ENCODE data around the gene AP2S1.
"Not testable (repeated sequence)": the region's sequence is repeated elsewhere in the genome, so short reads cannot be mapped to it uniquely, and the experiment has no call there.

The AP2S1 gene

DNA sequence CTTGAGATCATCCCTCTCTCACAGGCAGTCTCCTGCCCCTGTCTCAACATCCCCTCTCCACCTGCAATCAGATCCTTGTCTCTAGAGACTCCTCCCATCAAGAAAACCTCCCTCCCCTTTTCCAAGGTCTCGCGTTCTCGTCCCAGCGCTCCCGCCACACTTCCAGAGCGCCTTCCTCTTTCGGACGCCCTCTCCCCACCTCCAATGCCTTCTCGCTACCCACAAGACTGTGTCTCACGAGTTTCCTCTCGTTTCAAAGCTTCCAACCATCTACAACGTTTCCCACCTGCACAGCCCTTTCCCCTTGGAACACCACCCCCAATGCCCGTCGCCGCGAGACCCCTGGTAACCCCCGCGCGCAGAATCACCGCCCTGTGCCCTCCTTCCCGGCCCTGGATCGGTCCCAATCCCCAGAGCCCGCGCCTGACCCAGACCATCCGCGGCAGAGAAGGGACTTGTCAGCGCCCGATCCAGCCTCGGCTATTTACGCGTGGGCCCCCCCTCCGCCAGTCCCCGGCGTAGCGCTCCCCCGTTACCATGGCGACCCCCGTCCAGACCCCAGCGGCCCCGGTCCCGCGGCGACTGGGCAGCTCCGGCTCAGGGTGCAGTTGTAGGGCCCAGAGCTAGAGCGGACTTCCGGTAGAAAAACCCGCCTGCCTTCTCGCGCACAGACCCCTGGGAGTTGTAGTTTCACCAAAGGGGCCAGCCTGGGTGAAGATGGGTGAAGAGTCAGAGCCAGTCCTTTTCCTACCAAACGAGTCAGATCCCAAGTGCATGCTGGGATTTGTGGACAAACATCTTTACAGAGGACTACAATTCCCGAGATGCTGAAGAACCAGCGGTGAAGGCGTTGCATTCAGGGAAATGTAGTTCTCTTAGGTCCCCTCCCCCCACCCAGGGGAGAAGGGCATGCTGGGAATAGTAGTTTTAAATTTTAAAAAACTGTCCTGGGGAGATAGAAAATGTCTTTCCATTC, at the start of gene AP2S1:
AP2S1 (minus strand) TSS at position 619 of the 976 bp plus-strand sequence; CDS start at position 539, 80 bp downstream.
- H3K27me3 Mint-ChIP-seq (ENCODE audit: low read depth), result peaks cover 3% of the 10 kb centered on the region
- H3K36me3 Mint-ChIP-seq (ENCODE audit: low read depth), result peaks cover 11% of the 10 kb centered on the region
- peak within 1 kb of the TSS; percentile 86 for H3K27ac Mint-ChIP-seq
- peak; percentile 95 for DNase-seq (ENCODE audit: low spot score)
- H3K9me3 Mint-ChIP-seq, result no peaks in the 10 kb centered on the region
- peak within 1 kb of the TSS; percentile 97 for H3K4me3 Mint-ChIP-seq
- peaks cover 20% of the 10 kb centered on the region for H3K4me1 Mint-ChIP-seq (ENCODE audit: low read depth)

GRCh38 chr19:46900341-46900740, 49.7 kb upstream of the AP2S1 start:
- peaks cover 20% of the 10 kb centered on the region for H3K4me1 Mint-ChIP-seq (ENCODE audit: low read depth)
- H3K9me3 Mint-ChIP-seq, result no peaks in the 10 kb centered on the region
- DNase-seq (ENCODE audit: low spot score), result no peak
- H3K27ac Mint-ChIP-seq, result no peak overlapping the region
- peaks cover 2% of the 10 kb centered on the region for H3K36me3 Mint-ChIP-seq (ENCODE audit: low read depth)
- no peaks in the 10 kb centered on the region for H3K27me3 Mint-ChIP-seq (ENCODE audit: low read depth)
- H3K4me3 Mint-ChIP-seq, result no peak overlapping the region

DNA sequence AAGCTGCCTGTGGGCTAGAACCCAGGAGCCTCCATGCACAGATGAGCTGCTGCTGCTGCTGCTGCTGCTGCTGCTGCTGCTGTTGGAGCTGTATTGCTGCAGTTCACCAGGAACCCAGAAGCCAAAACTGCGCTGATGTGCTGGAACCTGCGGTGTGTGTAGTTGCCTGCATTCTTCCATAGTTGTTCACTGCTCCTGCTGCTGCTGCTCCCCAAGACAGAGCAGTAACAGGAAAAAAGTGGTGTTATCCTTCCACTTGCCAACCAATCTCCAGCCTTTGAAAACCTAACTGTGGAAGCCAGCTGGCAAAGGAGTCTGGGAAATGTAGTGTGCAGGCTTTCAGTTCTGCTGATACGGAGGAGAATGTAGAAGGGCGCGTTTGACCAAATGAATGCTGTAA, 48.1 kb upstream of the AP2S1 start:
- Mint-ChIP-seq H3K27me3 (ENCODE audit: low read depth) (no peaks in the 10 kb centered on the region), H3K9me3 (no peaks in the 10 kb centered on the region), H3K4me3 (no peak overlapping the region), H3K36me3 (ENCODE audit: low read depth) (peaks cover 2% of the 10 kb centered on the region), H3K4me1 (ENCODE audit: low read depth) (peaks cover 14% of the 10 kb centered on the region), H3K27ac (no peak overlapping the region)
- no peak for DNase-seq (ENCODE audit: low spot score)

DNA sequence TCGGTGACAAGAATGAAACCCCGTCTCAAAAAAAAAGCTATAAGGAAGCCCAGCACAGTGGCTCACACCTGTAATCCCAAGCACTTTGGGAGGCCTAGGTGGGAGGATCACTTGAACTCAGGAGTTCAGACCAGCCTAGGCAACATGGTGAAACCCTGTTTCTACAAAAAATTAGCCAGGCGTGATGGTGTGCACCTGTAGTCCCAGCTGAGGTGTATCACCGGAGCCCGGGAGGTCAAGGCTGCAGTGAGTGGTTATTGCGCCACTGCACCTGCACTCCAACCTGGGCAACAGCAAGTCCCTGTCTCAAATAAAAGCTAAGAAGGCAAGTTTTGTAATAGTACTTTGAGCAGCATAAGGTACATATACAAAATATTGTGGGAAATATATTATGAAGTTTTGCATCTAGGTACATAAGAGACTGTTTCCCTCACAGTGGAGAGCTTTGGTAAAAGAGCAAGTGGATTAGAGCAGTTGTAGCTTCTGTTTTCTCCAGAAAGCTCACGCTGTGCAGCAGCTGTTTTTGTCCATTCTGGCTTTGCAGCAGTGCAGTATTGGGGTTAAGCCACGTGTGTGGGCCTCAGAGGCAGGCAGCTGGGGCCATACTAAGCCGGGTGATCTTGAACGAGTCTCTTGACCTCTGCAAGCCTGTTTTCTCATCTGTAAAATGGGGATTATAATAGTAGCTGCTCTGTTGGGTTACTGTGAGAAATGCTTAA, 45.6 kb upstream of the AP2S1 start:
- DNase-seq (ENCODE audit: low spot score), result no peak
- Mint-ChIP-seq H3K9me3 (no peaks in the 10 kb centered on the region), H3K27me3 (ENCODE audit: low read depth) (no peaks in the 10 kb centered on the region), H3K27ac (no peak overlapping the region), H3K4me1 (ENCODE audit: low read depth) (peaks cover 10% of the 10 kb centered on the region), H3K4me3 (no peak overlapping the region), H3K36me3 (ENCODE audit: low read depth) (peaks cover 2% of the 10 kb centered on the region)

GRCh38 chr19:46892252-46893179, 41.9 kb upstream of the AP2S1 start:
- H3K36me3 Mint-ChIP-seq (ENCODE audit: low read depth), result peaks cover 3% of the 10 kb centered on the region
- H3K4me3 Mint-ChIP-seq, result no peak overlapping the region
- H3K27me3 Mint-ChIP-seq (ENCODE audit: low read depth), result no peaks in the 10 kb centered on the region
- H3K9me3 Mint-ChIP-seq, result no peaks in the 10 kb centered on the region
- H3K4me1 Mint-ChIP-seq (ENCODE audit: low read depth), result peaks cover 14% of the 10 kb centered on the region
- no peak overlapping the region for H3K27ac Mint-ChIP-seq
- DNase-seq (ENCODE audit: low spot score), result no peak

DNA sequence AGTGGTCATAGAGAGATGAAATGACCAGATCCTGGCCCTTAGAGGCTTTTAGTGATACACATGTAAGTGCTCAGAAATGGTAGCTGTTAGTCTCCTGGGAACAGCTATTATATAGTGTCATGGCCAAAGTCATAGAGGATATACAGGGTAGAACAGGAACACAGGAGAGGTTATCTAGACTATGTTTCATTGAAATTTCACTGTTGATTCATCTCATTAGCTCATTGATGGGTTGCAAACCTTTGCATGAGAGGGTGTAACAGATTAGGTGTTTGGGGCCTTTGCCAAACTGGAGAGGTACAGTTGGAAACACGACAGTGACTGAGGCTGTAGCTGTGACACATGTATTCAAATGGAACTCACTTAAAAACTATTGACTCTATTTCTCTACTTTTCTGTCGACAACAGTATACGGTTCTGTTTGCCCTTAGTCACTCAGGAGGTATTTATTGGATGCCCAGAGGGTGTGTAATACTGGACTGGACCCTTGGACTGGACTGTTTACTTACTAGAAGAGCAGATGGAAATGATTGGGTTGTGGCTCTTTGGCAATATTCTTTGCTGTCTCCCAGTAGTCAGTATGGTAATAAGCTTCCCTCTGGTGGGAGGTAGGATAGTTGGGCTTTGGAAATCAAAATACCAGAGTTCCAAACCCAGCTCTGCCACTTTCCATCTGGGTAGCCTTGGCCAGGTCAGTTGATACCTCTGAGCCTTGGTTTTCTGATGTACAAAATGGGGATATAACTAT, 40.0 kb upstream of the AP2S1 start:
- H3K27ac Mint-ChIP-seq, result no peak overlapping the region
- H3K4me3 Mint-ChIP-seq, result no peak overlapping the region
- H3K4me1 Mint-ChIP-seq (ENCODE audit: low read depth), result peaks cover 18% of the 10 kb centered on the region

DNA sequence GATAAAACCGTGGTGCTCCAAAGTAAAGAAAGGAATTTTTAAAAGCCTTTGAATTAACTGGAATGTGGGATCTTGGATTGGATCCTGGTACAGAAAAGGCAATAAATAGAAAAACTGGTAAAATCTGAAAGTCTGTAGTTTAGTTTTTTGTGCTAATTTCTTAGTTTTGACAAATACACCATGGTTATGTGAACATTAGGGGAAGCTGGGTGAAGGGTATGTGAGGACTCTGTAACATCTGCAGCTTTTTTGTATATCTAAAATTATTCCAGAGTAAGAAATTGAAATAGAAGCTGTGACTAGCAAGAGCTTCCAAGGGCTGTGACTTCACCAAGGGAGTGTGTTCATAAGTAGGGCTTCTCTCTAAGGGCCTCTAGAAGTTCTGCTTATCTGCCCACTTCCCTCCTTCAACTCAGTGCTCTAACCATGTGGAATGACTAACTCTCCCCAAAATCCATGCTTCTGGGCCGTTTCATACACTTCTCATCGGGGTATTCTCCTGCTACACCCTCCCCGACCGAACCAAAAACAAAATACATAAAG, 36.7 kb upstream of the AP2S1 start:
- no peak overlapping the region for H3K4me3 Mint-ChIP-seq
- H3K27ac Mint-ChIP-seq, result no peak overlapping the region
- no peaks in the 10 kb centered on the region for H3K9me3 Mint-ChIP-seq
- H3K4me1 Mint-ChIP-seq (ENCODE audit: low read depth), result peaks cover 14% of the 10 kb centered on the region
- no peaks in the 10 kb centered on the region for H3K27me3 Mint-ChIP-seq (ENCODE audit: low read depth)
- H3K36me3 Mint-ChIP-seq (ENCODE audit: low read depth), result peaks cover 2% of the 10 kb centered on the region
- DNase-seq (ENCODE audit: low spot score), result no peak

More for the DNA sequence above, 40.0 kb upstream of the AP2S1 start:
- peaks cover 2% of the 10 kb centered on the region for H3K36me3 Mint-ChIP-seq (ENCODE audit: low read depth)
- no peaks in the 10 kb centered on the region for H3K9me3 Mint-ChIP-seq
- no peak for DNase-seq (ENCODE audit: low spot score)
- no peaks in the 10 kb centered on the region for H3K27me3 Mint-ChIP-seq (ENCODE audit: low read depth)

- Mint-ChIP-seq H3K36me3 (ENCODE audit: low read depth) (peaks cover 2% of the 10 kb centered on the region), H3K4me1 (ENCODE audit: low read depth) (peaks cover 14% of the 10 kb centered on the region), H3K27me3 (ENCODE audit: low read depth) (no peaks in the 10 kb centered on the region), H3K4me3 (no peak overlapping the region), H3K9me3 (no peaks in the 10 kb centered on the region), H3K27ac (no peak overlapping the region)
- DNase-seq (ENCODE audit: low spot score), result no peak
Observed at GRCh38 chr19:46886546-46887239, 36.0 kb upstream of the AP2S1 start.

GRCh38 chr19:46885411-46885810, 34.8 kb upstream of the AP2S1 start:
- no peak overlapping the region for H3K4me3 Mint-ChIP-seq
- DNase-seq (ENCODE audit: low spot score), result no peak
- no peaks in the 10 kb centered on the region for H3K9me3 Mint-ChIP-seq
- no peaks in the 10 kb centered on the region for H3K27me3 Mint-ChIP-seq (ENCODE audit: low read depth)
- H3K27ac Mint-ChIP-seq, result no peak overlapping the region
- peaks cover 14% of the 10 kb centered on the region for H3K4me1 Mint-ChIP-seq (ENCODE audit: low read depth)
- peaks cover 2% of the 10 kb centered on the region for H3K36me3 Mint-ChIP-seq (ENCODE audit: low read depth)

DNA sequence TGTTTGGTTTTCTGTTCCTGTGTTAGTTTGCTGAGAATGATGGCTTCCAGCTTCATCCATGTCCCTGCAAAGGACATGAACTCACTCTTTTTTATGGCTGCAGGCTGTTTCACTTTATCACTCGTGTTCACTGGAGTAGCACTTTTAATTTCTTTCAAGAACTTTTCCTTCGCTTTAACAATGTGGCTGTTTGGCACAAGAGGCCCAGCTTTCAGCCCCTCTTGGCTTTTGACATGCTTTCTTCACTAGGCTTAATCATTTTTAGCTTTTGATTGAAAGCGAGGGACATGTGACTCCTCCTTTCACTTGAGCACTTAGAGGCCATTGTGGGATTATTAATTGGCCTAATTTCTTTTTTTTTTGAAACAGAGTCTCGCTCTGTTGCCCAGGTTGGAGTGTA, 32.1 kb upstream of the AP2S1 start:
- not testable (repeated sequence) for H3K27me3 Mint-ChIP-seq (ENCODE audit: low read depth); H3K9me3 Mint-ChIP-seq; H3K4me3 Mint-ChIP-seq; DNase-seq (ENCODE audit: low spot score); H3K36me3 Mint-ChIP-seq (ENCODE audit: low read depth); H3K27ac Mint-ChIP-seq
- peaks cover 10% of the 10 kb centered on the region for H3K4me1 Mint-ChIP-seq (ENCODE audit: low read depth)

DNA sequence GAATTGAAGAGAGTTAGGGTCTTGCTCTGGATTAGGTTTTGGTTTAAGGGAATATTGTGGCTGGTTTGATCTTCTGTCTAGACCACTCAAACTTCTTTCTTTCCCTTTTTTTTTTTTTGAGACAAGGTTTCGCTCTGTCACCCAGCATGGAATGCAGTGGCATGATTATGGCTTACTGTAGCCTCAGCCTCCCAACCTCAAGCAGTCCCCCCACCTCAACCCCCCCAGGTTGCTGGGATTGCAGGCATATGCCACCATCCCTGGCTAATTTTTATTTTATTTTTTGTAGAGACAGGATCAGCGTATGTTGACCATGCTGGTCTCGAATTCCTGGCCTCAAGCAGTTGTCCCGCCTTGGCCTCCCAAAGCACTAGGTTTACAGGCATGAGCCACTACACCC, 31.4 kb upstream of the AP2S1 start:
- DNase-seq (ENCODE audit: low spot score), result no peak
- peaks cover 2% of the 10 kb centered on the region for H3K36me3 Mint-ChIP-seq (ENCODE audit: low read depth)
- no peak overlapping the region for H3K4me3 Mint-ChIP-seq
- H3K9me3 Mint-ChIP-seq, result no peaks in the 10 kb centered on the region
- H3K27ac Mint-ChIP-seq, result no peak overlapping the region
- no peaks in the 10 kb centered on the region for H3K27me3 Mint-ChIP-seq (ENCODE audit: low read depth)
- H3K4me1 Mint-ChIP-seq (ENCODE audit: low read depth), result peaks cover 10% of the 10 kb centered on the region

DNA sequence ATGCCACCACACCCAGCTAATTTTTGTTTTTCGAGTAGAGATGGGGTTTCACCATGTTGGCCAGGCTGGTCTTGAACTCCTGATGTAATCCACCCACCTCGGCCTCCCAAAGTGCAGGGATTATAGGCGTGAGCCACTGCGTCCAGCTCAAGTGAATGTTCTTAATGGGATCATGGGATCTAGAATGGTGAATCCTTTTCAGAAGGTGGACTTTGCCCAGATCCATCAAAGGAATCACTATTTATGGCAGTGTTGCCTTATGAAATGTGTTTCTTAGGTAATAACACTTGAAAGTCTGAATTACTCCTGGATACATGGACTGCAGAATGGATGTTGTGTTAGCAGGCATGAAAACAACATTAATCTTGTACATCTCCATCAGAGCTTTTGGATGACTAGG, 30.4 kb upstream of the AP2S1 start:
- Mint-ChIP-seq H3K27ac (no peak overlapping the region), H3K27me3 (ENCODE audit: low read depth) (no peaks in the 10 kb centered on the region), H3K36me3 (ENCODE audit: low read depth) (peaks cover 2% of the 10 kb centered on the region), H3K4me3 (no peak overlapping the region), H3K9me3 (no peaks in the 10 kb centered on the region), H3K4me1 (ENCODE audit: low read depth) (peaks cover 2% of the 10 kb centered on the region)
- no peak for DNase-seq (ENCODE audit: low spot score)
